Mesodermal cell (in vitro differentiated cells): ENCODE data around the gene FAM83E.

Experiments used
- H3K27ac ChIP-seq: 2 replicates; pipeline ENCODE4 v1.7.0; 2013; ENCODE audit warnings: mild to moderate bottlenecking, low read depth, low read length, moderate library complexity; ENCODE audit not compliant: severe bottlenecking
- H3K36me3 ChIP-seq: 2 replicates; pipeline ENCODE4 v1.7.1; 2013; ENCODE audit warnings: mild to moderate bottlenecking, low read length, moderate library complexity; ENCODE audit not compliant: control insufficient read depth, insufficient read depth
- H3K4me1 ChIP-seq: one replicate; pipeline ENCODE4 v1.7.1; 2013; ENCODE audit warnings: mild to moderate bottlenecking, low read length; ENCODE audit not compliant: insufficient read depth, control insufficient read depth, poor library complexity, severe bottlenecking
- H3K4me3 ChIP-seq: 2 replicates; pipeline ENCODE4 v1.7.0; 2013; ENCODE audit warnings: low read length, control low read depth, mild to moderate bottlenecking; ENCODE audit not compliant: insufficient read depth, poor library complexity, severe bottlenecking; ENCODE audit errors: extremely low read depth
- H3K9me3 ChIP-seq: 2 replicates; pipeline ENCODE4 v1.7.1; 2013; ENCODE audit warnings: mild to moderate bottlenecking, low read length, moderate library complexity; ENCODE audit not compliant: control insufficient read depth
- WGBS, 2 experiments: methylation state at CpG; one replicate each; pipeline ENCODE4 v1.1.5; 2013; ENCODE audit warnings: missing lambda C conversion rate in 2 of 2; ENCODE audit not compliant: insufficient coverage in 2 of 2; 5-methylcytosine and 5-hydroxymethylcytosine counted together

FAM83E gene

DNA sequence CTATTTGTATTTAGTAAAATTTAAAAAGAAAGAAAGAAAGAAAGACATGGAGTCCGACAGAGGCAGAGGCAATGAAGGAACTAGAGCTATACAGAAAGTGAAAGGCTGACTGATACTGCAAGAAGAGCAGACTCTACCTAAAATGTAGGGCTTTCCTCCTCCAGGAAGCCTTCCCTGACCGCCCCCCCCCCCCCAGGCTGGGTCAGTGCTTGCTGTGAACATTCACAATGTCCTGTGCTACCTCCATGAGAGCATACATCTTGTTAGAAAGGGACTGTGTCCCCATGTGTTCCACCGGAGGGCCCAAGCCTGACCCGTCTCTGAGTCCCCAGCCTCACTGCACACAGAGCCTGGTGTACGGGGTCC is 36.8 kb upstream of the FAM83E start:
- Histone ChIP-seq H3K27ac (no peak overlapping the region), H3K4me3 (no peak overlapping the region), H3K36me3 (no peaks in the 10 kb centered on the region), H3K9me3 (no peaks in the 10 kb centered on the region), H3K4me1 (no peaks in the 10 kb centered on the region)
- WGBS, 2 experiments: 74 to 84% methylated on average over 3 to 4 of the region's 5 CpGs

DNA sequence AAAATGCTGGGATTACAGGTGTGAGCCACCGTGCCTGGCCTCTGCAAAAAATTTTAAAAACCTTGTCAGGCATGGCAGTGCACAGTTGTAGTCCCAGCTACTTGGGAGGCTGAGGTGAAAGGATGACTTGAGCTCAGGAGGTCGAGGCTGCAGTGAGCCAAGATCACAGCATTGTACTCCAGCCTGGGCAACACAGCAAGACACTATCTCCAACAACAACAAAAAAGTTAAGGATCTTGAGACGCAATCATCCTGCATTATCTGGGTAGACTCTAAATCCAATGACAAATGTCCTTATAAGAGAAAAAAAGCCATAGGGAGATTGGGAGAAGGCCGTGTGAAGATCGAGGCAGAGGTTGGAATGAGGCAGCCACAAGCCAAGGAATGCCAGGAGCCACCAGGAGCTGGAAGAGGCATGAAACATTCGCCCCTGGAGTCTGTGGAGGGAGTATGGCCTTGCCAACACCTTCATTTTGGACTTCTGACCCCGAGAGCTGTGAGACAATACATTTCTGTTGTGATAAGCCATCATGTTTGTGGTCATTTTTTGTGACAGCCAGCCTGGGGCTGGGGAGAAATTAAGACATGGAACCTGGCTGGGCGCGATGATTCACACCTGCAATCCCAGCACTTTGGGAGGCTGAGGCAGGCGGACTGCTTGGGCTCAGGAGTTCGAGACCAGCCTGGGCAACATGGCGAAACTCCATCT is 36.3 kb upstream of the FAM83E start:
- no peaks in the 10 kb centered on the region for H3K9me3 ChIP-seq
- peaks cover under 1% of the 10 kb centered on the region for H3K4me1 ChIP-seq
- no peak overlapping the region for H3K27ac ChIP-seq
- WGBS, 2 experiments: 92 to 95% methylated on average over 9 to 10 of the region's 12 CpGs
- H3K4me3 ChIP-seq: no peak overlapping the region
- no peaks in the 10 kb centered on the region for H3K36me3 ChIP-seq

DNA sequence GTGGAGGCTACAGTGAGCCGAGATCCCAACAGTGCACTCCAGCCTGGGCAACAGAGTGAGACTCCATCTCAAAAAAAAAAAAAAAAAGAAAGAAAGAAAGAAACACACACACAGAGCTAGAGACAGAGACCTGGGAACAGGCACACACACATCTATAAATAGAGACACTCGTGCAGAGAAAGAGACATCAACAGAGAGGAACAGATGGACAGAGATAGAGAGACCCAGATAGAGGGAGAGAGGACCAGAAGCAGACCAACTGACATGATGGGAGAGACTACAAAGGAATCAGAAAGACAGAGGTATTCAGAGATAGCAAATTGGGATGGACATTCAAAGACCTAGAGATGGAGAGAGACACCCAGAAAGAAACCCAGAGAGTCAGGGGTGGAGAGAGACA is 33.3 kb upstream of the FAM83E start:
- Histone ChIP-seq H3K4me1 (peaks cover 5% of the 10 kb centered on the region), H3K9me3 (no peaks in the 10 kb centered on the region), H3K27ac (no peak overlapping the region), H3K4me3 (no peak overlapping the region), H3K36me3 (no peaks in the 10 kb centered on the region)
- WGBS, 2 experiments: 86% methylated on average over 1 of the region's 2 CpGs; no CpG with 5 or more reads in 1 of the 2 experiments

DNA sequence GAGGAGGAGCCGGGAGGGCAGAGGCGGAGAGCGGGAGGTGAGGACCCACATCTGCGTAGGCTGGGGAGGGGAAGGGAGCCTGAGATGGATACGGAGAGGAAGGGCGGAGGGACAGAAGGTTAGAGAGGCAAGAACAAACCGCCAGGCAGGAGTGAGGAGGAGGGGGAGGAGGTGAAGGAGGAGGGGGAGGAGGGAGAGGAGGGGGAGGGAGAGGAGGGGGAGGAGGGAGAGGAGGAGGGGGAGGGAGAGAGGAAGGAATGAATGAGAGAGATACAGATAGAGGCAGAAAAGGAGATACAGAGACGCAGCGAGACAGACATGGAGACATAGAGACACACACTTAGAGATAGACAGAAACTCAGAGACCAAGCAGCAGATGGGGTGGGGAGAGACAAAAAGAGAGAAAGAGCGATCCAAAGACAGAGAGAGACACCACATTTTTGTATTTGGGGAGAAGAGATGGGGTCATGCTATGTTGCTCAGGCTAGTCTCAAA is 31.9 kb upstream of the FAM83E start:
- H3K27ac ChIP-seq: no peak overlapping the region

DNA sequence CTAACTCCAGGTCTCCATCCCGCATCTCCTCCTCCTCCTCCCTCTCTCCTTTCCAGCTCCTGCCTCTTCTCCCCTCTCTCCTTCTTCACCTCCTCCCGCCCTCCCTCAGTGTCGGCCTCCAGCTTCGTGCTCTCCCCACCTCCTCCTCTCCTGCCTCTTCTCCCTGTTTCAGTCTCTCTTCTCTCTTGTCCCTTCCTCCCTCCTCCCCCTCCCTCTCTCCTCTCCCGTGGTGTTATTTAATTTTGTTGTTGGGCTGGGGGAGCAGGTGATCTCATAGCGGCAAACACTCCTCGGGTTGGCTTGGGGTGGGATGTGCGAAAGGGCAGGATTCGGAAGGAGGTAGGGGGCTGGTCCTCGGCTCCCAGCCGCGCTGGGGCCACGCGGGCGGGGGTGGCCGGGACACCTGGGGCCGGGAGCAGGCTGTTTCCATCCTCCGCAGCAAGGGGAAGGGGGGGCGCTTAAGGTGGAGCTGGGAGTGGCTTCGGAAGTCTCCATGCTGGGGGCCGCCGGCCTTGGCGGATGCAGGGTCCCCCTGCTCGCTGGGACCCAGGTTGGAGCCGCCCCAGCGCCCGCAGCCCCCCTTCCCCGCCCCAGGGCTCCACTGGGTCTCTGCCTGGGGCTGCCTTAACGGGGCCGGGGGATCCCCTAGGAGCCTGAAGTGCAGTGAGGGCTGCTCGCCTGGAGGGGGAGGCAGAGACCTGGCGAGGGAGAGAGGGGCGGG is 31.3 kb upstream of the FAM83E start, which contains the start of gene CA11:
CA11 (minus strand) TSS at position 187 of the 721 bp plus-strand sequence. CDS start 555 bp downstream, outside the sequence.
- Histone ChIP-seq H3K4me1 (peaks cover 5% of the 10 kb centered on the region), H3K9me3 (no peaks in the 10 kb centered on the region), H3K36me3 (no peaks in the 10 kb centered on the region), H3K4me3 (peak within 1 kb of the TSS; percentile 51), H3K27ac (peak within 1 kb of the TSS; percentile 30)
- WGBS, 2 experiments: 0% methylated on average over 17 to 24 of the region's 33 CpGs

More for the DNA sequence above, 31.9 kb upstream of the FAM83E start:
- H3K9me3 ChIP-seq: no peaks in the 10 kb centered on the region
- no peaks in the 10 kb centered on the region for H3K36me3 ChIP-seq
- peaks cover 5% of the 10 kb centered on the region for H3K4me1 ChIP-seq
- 58 to 66% methylated on average over 3 to 4 of the region's 10 CpGs for whole genome bisulfite sequencing, 2 experiments
- H3K4me3 ChIP-seq: peak overlapping the region; percentile 51

DNA sequence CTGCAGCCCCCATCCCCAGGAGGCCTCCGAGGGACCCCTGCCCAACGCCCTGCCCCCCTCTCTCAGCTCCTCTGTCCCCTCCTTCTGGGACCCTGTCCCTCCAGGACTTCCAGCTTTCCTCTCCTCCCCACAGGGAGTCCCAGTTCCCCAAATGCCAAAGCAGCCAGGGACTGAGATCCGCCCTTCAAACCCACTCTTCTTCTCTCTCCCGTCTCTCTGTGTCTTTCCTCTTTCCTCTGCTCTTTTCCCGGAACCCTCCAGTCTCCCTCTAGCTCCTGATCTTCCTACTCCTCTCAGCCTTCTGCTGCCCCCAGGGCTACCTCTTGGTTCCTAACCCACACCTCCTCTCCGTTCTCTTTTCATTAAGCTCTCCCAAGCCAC is 30.7 kb upstream of the FAM83E start:
- peaks cover 5% of the 10 kb centered on the region for H3K4me1 ChIP-seq
- H3K27ac ChIP-seq: peak overlapping the region; percentile 30
- H3K9me3 ChIP-seq: no peaks in the 10 kb centered on the region
- 0 to 1% methylated on average over 6 of the region's 6 CpGs for WGBS, 2 experiments
- H3K36me3 ChIP-seq: no peaks in the 10 kb centered on the region
- peak overlapping the region; percentile 51 for H3K4me3 ChIP-seq

DNA sequence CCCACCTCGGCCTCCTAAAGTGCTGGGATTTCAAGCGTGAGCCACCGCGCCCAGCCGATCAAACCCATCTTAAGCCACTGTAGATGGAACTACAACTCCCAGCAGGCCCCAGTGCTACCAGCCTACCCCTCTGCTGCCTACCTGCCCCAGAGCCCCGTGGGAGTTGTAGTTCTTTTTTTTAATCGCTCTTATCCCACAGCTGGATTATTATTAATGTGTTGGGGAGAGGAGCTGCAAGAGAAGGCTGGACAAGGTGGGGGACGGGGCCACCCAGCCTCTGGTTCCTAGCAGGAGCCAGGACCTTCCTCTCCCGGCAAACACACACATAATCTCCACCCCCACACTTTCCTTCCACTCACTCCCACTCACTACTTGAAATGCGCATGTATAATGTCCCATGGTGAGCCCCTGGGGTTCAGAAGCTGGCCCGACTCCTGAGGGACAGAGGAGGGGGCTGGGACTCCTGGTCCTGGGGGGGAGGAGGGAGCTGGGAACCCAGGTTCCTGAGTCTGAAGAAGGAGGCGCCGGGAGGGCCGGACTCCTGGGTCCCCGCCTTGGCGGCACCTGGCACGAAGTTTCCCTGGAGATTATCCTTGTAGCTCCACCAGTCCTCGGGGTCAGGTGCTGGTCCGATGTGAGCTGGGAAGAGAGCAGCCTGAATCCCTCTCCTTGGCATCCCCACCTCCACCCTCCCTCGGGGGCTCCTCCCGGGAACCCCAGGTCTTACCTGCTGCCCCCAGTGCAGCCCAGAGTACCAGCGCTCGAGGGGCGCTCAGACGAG is 30.2 kb upstream of the FAM83E start:
- H3K27ac ChIP-seq: no peak overlapping the region
- H3K9me3 ChIP-seq: no peaks in the 10 kb centered on the region
- H3K4me3 ChIP-seq: peak overlapping the region; percentile 51
- peaks cover 5% of the 10 kb centered on the region for H3K4me1 ChIP-seq
- WGBS, 2 experiments: 2 to 4% methylated on average over 17 to 18 of the region's 25 CpGs
- H3K36me3 ChIP-seq: no peaks in the 10 kb centered on the region

DNA sequence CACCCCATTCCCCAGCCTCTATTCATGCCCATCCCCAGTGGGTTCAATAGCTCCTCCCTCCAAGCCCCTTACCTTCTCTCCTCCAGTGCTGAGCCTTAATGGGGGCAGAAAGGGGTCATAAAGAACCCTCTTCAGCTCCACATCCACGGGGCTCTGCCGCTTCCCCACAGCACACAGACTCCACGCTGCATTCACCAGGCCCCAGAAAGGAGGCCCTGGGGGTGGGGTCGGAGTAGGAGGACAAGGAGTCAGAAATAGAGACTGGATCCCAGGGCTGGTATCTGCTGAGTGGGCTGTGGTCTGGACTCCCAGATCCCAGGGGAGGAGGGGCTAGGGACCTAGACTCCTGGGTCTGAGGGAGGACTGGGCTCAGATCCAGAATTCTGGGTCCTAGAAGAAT is 29.5 kb upstream of the FAM83E start:
- H3K9me3 ChIP-seq: no peaks in the 10 kb centered on the region
- WGBS, 2 experiments: 100% methylated on average over 1 of the region's 4 CpGs; no CpG with 5 or more reads in 1 of the 2 experiments
- H3K27ac ChIP-seq: no peak overlapping the region
- no peak overlapping the region for H3K4me3 ChIP-seq
- no peaks in the 10 kb centered on the region for H3K36me3 ChIP-seq
- peaks cover 5% of the 10 kb centered on the region for H3K4me1 ChIP-seq

DNA sequence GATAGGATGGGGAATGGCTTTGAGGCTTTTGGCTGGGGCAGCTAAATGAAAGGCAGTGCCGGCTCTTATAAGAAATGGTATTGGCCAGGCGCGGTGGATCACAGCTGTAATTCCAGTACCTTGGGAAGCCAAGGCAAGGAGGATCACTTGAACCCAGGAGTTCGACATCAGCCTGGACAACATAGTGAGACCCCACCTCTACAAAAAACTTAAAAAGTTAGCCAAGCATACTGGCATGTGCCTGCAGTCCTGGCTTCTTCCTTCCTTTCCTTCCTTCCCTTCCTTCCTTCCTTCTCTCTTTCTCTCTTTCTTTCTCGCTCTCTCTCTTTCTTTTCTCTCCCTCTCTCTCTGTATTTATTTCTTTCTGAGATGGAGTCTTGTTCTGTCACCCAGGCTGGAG is 28.0 kb upstream of the FAM83E start:
- 89 to 97% methylated on average over 4 of the region's 5 CpGs for WGBS, 2 experiments

DNA sequence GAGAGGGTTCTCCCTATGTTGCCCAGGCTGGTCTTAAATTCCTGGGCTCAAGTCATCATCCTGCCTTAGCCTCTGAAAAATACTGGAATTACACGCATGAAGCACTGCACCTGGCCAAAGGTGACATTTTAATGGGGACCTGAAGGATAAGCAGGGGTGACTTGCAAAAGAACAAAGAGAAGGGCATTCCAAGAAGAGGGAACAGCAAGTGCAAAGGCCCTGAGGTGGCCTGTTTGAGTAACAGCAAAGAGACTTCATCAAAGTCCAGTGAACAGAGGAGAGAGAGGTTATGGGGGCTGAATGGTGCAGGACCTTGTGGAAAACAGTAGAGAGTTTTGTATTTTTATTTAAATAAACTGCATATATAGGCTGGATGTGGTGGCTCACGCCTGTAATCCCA is 27.0 kb upstream of the FAM83E start:
- Histone ChIP-seq H3K9me3 (no peaks in the 10 kb centered on the region), H3K27ac (no peak overlapping the region), H3K4me3 (no peak overlapping the region), H3K36me3 (no peaks in the 10 kb centered on the region), H3K4me1 (peaks cover 5% of the 10 kb centered on the region)
- WGBS, 2 experiments: 100% methylated on average over 1 of the region's 2 CpGs

More for the DNA sequence above, 28.0 kb upstream of the FAM83E start:
- H3K27ac ChIP-seq: no peak overlapping the region
- no peaks in the 10 kb centered on the region for H3K36me3 ChIP-seq
- peaks cover 5% of the 10 kb centered on the region for H3K4me1 ChIP-seq
- no peaks in the 10 kb centered on the region for H3K9me3 ChIP-seq
- H3K4me3 ChIP-seq: no peak overlapping the region
